Measurements from ENCODE around the gene MAMDC2. TPM values are rescaled to one million over a fixed set of nuclear protein-coding genes. Genes with fewer than 3 reads are reported as not detected.

Gene MAMDC2
- total RNA-seq, 1 experiment from 2014 or later = 2.7 TPM

GRCh38 chr9:70260007-70260443 is 216.4 kb downstream of the MAMDC2 start:
- BruUV-seq (replicated peaks) = no TSS peak
- TF ChIP-seq, protein P1, sequence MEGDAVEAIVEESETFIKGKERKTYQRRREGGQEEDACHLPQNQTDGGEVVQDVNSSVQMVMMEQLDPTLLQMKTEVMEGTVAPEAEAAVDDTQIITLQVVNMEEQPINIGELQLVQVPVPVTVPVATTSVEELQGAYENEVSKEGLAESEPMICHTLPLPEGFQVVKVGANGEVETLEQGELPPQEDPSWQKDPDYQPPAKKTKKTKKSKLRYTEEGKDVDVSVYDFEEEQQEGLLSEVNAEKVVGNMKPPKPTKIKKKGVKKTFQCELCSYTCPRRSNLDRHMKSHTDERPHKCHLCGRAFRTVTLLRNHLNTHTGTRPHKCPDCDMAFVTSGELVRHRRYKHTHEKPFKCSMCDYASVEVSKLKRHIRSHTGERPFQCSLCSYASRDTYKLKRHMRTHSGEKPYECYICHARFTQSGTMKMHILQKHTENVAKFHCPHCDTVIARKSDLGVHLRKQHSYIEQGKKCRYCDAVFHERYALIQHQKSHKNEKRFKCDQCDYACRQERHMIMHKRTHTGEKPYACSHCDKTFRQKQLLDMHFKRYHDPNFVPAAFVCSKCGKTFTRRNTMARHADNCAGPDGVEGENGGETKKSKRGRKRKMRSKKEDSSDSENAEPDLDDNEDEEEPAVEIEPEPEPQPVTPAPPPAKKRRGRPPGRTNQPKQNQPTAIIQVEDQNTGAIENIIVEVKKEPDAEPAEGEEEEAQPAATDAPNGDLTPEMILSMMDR (conservative IDR thresholded peaks at IDR 0.05) = no peak
- no peak for TF ChIP-seq EZH2 (IDR thresholded peaks at IDR 0.05; ENCODE audit: low read depth)
- Histone ChIP-seq H3K4me1 (replicated peaks; ENCODE audit: insufficient read depth) (peaks cover 59% of the 10 kb centered on the region), H3F3A (ENCODE audit: insufficient read depth, low read depth) (peaks cover 37% of the 10 kb centered on the region), H3K36me3 (ENCODE audit: low read depth) (peaks cover 19% of the 10 kb centered on the region), H3K79me2 (ENCODE audit: low read depth) (peaks cover 71% of the 10 kb centered on the region), H3K4me3 (peak overlapping the region; percentile 75), H3K27me3 (ENCODE audit: insufficient read depth, low read depth) (no peaks in the 10 kb centered on the region), H3K9me3 (ENCODE audit: insufficient read depth, low read depth) (no peaks in the 10 kb centered on the region), H2AFZ (no peak overlapping the region), H4K20me1 (ENCODE audit: insufficient read depth) (peaks cover 41% of the 10 kb centered on the region), H3K27ac (peak overlapping the region; percentile 89), H3K4me2 (peak overlapping the region; percentile 83), H3K9me2 (ENCODE audit: insufficient read depth) (no peaks in the 10 kb centered on the region)
- POLR2A ChIA-PET (ENCODE audit: unreplicated experiment) = interaction anchor here (0.6 kb wide), 1 partner anchor 313 kb away, joined by 6 read pairs; no protein-coding TSS in a partner anchor
- CTCF ChIA-PET = interaction anchor here (0.7 kb wide), 1 partner anchor 205 kb away, joined by 6 read pairs; no protein-coding TSS in a partner anchor
- peak; percentile 17 to 41 for DNase-seq
- intact Hi-C loops (cut with micrococcal nuclease; ENCODE audit: unreplicated experiment) = no loop called here

GRCh38 chr9:70260606-70261005 is 217.0 kb downstream of the MAMDC2 start:
- peaks cover 53% of the 10 kb centered on the region for H3K4me1 ChIP-seq (replicated peaks; ENCODE audit: insufficient read depth)

DNA sequence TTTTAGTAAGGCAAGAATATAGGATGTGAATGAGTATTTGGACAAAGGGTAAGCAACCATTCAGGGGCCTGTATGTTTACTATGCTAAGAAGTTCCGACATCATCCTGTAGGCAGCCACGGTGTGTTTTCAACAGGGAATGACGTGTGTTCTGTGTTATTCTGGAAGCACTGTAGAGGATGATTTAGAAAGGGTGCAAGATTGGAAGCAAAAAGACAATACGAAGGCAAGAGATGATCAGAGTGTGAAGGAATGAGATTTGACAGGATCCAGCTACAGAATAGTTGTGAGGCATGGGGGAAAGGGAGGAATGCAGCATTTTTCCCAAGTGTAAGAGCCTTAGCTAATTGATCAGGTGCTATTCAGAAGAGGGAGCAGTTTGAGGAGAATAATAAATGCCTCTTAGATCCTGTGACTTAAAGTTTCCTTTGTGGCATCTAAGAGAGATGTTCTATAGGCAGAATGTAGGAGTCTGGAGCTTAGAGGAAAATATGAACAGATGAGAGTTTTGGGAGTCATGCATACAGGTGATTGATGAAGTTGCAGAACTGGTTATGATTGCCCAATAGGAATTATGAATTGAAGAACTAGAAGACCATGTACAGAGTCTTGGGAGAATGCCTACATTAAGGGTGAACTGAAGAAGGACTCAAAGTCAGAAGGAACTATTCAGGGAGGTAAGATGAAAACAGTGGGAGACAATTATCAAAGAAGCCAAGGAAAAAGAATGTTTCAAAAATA is 217.7 kb downstream of the MAMDC2 start:
- no peak overlapping the region; the same call in 1 of the 2 replicates for H3K4me3 ChIP-seq
- no peaks in the 10 kb centered on the region for H3K9me2 ChIP-seq (ENCODE audit: insufficient read depth)
- intact Hi-C loops (cut with micrococcal nuclease; ENCODE audit: unreplicated experiment) = no loop called here
- no peak overlapping the region for H2AFZ ChIP-seq
- H3K4me2 ChIP-seq = peak overlapping the region; percentile 83
- no peaks in the 10 kb centered on the region for H3K27me3 ChIP-seq (ENCODE audit: insufficient read depth, low read depth)
- DNase-seq = peak in 1 of 2 experiments; percentile 82
- peaks cover 49% of the 10 kb centered on the region for H3K4me1 ChIP-seq (replicated peaks; ENCODE audit: insufficient read depth)
- 0 out of 2 replicates have a peak overlapping the region, but pooled peaks have one; percentile 11 for H3K27ac ChIP-seq
- H3F3A ChIP-seq (ENCODE audit: insufficient read depth, low read depth) = peaks cover 37% of the 10 kb centered on the region
- H3K36me3 ChIP-seq (ENCODE audit: low read depth) = peaks cover 30% of the 10 kb centered on the region
- no TSS peak for BruUV-seq (replicated peaks)
- TF ChIP-seq, protein P1 (conservative IDR thresholded peaks at IDR 0.05) = no peak
- no peak for TF ChIP-seq EZH2 (IDR thresholded peaks at IDR 0.05; ENCODE audit: low read depth)
- ChIA-PET POLR2A (ENCODE audit: unreplicated experiment) (no interaction called here), CTCF (no interaction called here)
- peaks cover 81% of the 10 kb centered on the region for H3K79me2 ChIP-seq (ENCODE audit: low read depth)
- 0 out of 2 replicates have a peak, but pooled peaks cover 3% of the 10 kb centered on the region for H3K9me3 ChIP-seq (ENCODE audit: insufficient read depth, low read depth)
- H4K20me1 ChIP-seq (ENCODE audit: insufficient read depth) = peaks cover 46% of the 10 kb centered on the region

More at GRCh38 chr9:70260606-70261005, 217.0 kb downstream of the MAMDC2 start:
- intact Hi-C loops (cut with micrococcal nuclease; ENCODE audit: unreplicated experiment) = no loop called here
- H2AFZ ChIP-seq = no peak overlapping the region
- no TSS peak for BruUV-seq (replicated peaks)
- DNase-seq = no peak
- H3K9me2 ChIP-seq (ENCODE audit: insufficient read depth) = no peaks in the 10 kb centered on the region
- peak overlapping the region; percentile 83 for H3K4me2 ChIP-seq
- TF ChIP-seq, protein P1 (conservative IDR thresholded peaks at IDR 0.05) = no peak
- TF ChIP-seq EZH2 (IDR thresholded peaks at IDR 0.05; ENCODE audit: low read depth) = no peak
- H3K36me3 ChIP-seq (ENCODE audit: low read depth) = peaks cover 25% of the 10 kb centered on the region
- H3F3A ChIP-seq (ENCODE audit: insufficient read depth, low read depth) = peaks cover 37% of the 10 kb centered on the region
- H3K9me3 ChIP-seq (ENCODE audit: insufficient read depth, low read depth) = 0 out of 2 replicates have a peak, but pooled peaks cover under 1% of the 10 kb centered on the region
- peaks cover 43% of the 10 kb centered on the region for H4K20me1 ChIP-seq (ENCODE audit: insufficient read depth)
- peak overlapping the region; percentile 89 for H3K27ac ChIP-seq
- H3K4me3 ChIP-seq = peak overlapping the region; percentile 75
- ChIA-PET CTCF (no interaction called here), POLR2A (ENCODE audit: unreplicated experiment) (interaction anchor here (0.6 kb wide), 1 partner anchor 314 kb away, joined by 6 read pairs; no protein-coding TSS in a partner anchor)
- peaks cover 77% of the 10 kb centered on the region for H3K79me2 ChIP-seq (ENCODE audit: low read depth)
- H3K27me3 ChIP-seq (ENCODE audit: insufficient read depth, low read depth) = no peaks in the 10 kb centered on the region

Measured in PC-9 (cell line).